ENCODE measurements around the gene TPPP2.
"Not testable (repeated sequence)": the region's sequence is repeated elsewhere in the genome, so short reads cannot be mapped to it uniquely, and the experiment has no call there.

TPPP2 gene

DNA sequence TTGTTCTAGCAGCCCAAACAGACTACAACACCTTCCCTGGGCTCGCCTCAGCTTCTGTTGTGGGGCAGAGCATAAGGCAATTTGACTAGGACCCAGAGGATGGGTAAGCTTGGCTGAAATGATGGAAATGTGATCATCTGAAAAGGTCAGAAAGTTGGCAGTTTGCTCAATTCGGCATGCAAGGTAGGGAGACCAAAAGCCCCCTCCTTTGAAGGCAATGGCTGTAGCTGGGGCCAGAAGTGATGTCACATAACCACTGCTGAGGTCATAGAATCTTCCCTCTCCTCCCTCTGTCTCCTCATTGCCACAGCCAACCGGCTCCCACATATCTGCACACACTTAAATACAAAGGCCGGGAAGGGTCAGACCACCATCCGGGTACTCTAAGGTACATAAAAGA lies at the start of gene TPPP2:
TSS of gene TPPP2 (plus strand) at position 301 of the 400 bp plus-strand sequence. CDS start 365 bp downstream, outside the sequence.
- no peak for DNase-seq (ENCODE audit: low spot score)

DNA sequence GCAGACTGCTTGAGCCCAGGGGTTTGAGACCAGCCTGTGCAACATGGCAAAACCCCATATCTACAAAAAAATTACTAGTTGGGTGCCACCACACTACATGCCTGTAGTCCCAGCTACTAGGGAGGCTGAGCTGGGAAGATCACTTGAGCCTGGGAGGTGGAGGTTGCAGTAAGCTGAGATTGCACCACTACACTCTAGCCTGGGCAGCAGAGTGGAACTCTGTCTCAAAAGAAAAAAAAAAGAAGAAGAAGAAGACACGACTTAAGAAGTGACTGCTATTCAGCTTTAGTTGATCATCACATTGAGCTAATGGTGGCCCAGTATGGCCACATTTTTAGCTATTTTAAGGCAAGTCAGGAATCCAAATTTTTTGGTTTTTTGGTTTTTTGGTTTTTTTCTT lies 49.1 kb upstream of the TPPP2 start:
- DNase-seq (ENCODE audit: low spot score) = no peak

DNA sequence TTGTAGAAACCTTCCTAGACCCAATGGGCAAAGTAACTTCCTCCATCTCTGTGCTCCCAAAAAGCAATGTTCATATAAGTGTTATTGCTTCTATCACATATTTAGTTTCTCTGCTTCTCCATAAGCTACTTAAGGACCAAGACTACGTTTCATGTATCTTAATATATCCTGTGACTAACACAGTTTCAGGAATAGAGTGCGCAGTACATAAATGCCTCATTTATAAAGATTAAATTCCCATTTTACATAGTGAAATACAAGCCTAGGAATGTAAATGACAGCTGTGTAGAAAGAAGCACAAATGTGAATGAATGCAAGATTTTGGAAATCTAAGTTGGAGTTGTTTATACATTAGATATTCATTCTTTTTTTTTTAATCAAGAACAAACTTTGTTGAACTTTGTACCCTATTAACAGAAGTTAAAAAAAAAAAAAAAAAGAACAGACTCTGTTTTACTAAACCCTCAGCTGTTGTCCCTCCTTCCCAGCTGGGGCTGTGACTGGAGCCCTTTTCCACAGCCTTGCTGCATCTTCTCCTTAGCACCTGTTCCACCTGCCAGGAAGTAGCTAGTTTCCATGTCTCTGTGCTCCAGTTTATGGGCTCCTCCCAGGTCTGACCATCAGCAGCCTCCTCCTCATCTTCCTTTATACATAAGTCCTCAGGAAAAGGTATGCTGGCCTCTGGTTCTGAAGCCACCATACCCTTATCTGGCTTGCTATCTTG lies 47.2 kb upstream of the TPPP2 start:
- no peak for DNase-seq (ENCODE audit: low spot score)

DNA sequence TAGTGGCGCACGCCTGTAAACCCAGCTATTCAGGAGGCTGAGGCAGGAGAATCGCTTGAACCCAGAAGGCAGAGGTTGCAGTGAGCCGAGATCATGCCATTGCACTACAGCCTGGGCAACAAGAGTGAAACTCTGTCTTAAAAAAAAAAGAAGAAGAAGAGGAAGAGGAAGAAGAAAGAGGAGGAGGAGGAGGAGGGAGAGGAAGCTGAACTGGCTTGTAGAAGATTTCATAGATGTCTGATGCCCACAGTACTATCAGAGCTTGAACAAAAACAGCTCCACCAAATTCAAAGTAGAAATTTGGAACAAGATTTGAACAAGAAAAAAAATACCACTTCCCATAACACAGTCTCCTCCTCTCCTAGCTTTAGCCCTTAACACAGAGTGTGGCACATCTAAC lies 44.4 kb upstream of the TPPP2 start:
- not testable (repeated sequence) for DNase-seq (ENCODE audit: low spot score)

DNA sequence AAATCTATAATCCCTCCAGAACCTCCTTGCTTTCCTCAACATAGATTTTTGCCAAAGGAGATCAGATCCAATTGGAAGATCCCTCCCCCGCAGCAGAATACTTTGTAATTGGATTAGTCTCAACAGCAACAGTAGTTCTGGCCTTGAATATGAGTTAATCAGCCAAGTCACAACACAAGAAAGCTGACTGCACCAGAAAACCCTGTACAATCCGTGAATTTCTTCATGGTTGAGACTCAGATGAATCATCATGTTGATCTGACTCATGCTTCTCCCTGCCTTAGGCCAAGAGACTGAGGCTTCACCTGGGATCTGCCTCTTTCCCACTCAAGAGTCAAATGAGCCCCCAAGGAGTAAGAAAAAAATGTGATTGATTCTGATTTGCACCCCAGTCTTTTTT lies 43.2 kb upstream of the TPPP2 start:
- DNase-seq (ENCODE audit: low spot score) = peak; percentile 91

DNA sequence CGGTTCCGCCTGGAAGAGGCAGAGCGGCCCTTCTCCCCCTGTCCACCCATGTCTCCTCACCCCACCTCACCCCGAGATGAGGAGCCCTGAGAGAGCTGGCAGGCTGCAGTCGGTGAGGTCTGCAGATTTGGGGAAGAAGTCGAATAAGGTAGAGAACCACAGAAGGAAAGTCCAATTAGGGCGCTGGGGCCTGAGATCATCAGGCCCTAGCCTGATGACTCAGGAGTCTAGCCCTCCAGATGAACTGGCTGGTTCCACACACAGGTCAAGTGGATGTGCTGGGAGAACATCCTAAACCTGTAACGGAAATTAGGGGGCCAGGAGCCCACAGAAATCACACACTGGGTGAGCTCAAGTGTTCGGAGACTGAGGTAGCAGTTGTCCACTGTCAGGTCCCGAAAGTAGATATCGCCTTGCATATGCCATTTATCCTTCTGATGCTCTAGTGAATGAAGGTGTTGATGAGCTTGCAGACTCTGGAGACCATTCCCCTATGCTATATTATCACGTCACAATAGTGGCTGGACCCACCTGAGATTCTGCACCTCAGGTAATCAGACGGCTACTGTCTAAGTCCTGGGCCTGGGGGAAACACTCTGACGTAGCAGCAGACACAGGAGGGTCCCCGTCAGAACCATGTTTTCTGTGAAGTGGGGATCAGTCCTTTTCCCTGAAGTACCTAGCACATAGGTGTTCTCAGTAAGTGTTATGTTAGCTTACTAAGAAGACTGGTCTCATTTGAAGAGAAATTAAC lies 41.1 kb upstream of the TPPP2 start:
- no peak for DNase-seq (ENCODE audit: low spot score)

DNA sequence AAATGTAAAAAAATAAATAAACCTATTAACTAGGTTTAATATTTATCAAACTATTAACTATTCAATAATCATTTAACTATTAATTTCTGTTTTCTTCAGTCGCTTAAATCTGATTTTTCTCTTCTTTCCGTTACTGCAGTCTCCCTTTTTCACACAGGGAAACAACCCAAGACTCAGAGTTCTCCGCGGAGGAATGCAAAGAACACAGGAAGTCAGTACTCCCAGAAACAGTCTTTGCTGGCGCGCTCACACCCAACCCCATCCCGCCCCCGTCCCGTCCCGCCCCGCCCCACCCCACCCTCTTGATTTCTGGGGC lies 40.6 kb upstream of the TPPP2 start:
- no peak for DNase-seq (ENCODE audit: low spot score)

DNA sequence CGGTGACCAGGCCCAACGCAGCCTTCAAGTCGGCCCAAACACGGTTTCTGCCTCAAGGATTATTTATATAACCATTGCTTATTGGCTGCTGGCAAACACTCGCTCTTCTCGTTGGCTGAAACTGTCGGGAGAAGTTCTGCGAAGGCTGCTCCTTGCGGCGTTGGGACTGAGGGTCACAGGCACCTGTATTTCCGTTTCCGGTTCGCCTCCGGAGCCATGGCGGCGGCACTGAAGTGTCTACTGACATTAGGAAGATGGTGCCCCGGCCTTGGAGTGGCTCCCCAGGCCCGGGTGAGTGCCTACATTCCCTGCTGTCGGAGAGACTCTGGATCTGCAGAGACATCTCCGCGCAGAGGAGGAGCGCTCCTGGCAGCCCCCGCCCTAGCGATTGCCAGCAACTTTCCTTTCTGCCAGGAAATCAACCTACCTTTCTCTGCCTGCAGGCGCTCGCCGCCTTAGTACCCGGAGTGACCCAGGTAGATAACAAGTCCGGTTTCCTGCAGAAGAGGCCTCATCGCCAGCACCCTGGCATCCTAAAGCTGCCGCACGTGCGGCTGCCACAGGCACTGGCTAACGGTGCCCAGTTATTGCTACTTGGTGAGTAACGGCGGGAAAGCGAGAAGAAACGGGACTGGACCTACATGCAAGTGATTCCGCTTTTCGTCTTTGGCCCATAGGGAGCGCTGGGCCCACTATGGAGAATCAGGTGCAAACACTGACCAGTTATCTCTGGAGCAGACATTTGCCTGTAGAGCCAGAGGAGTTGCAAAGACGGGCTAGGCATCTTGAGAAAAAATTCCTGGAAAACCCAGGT lies 40.0 kb upstream of the TPPP2 start, which contains the start of gene METTL17:
TSS of gene METTL17 (plus strand) at position 194 of the 814 bp plus-strand sequence. CDS start at position 217, 23 bp downstream.
- peak; percentile 92 for DNase-seq (ENCODE audit: low spot score)

DNA sequence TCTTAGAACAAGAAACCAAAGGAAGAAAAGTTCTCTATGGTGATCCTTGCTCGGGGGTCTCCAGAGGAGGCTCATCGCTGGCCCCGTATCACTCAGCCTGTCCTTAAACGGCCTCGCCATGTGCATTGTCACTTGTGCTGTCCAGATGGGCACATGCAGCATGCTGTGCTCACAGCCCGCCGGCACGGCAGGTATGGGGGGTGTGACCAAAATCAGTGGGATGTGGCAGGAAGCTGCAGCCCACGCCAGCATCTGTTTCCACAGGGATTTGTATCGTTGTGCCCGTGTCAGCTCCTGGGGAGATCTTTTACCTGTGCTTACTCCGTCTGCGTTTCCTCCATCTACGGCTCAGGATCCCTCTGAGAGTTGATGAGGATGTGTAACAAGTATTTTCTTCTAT lies 33.5 kb upstream of the TPPP2 start:
- DNase-seq (ENCODE audit: low spot score) = no peak

DNA sequence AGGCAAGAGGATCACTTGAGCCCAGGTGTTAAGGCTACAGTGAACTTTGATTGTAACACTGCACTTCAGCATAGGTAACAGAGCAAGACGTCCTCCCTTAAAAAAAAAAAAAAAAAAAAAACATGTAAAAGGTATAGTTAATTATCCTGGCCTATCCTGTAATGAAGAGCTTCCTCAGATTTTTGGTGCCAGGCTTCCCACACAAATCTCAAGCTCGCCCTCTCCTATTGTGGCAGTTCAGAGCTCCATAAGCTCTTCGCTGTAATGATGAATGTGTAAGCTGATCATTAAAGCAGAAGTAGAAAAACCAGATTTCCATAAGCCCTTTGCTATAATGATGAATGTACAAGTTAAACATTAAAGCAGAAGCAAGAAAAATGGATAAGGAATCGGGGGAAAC lies 32.9 kb upstream of the TPPP2 start:
- no peak for DNase-seq (ENCODE audit: low spot score)

DNA sequence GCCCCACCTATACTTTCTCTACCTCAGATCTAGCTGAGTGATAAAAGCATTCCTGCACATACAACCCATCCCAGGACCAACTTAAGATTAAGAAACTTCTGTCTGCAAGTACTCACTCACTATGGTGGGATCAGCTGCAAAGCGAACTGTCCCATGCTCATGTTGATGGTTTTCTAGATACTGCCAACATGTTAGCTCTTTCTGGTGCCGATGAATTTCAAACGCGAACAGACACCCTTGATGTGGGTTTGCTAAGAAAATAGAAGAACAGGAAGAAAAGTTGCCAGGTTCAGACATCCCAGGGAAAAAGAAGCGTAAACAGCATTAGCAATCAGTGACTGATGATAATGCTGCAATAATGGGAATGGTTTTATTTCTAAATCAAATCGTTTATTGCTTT lies 32.5 kb upstream of the TPPP2 start:
- no peak for DNase-seq (ENCODE audit: low spot score)

DNA sequence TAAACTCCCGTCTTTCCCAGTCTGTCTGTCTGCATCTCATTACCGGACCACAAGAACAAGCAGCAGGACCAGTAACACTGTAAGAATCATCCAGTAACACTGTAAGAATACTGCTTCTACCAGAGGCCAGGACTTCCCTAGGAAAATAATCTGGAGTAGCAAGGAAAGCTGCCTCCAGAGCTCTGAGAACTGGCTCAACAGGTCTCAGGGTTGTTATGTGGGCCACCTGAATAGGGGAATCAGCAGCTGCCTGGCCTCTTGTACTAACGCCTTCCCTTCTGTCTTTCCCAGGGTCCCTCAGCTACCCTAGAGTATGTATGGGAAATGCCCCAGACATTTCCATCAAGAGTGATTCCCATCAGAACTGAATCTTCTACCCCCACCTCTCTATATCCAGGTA lies 31.9 kb upstream of the TPPP2 start:
- DNase-seq (ENCODE audit: low spot score) = no peak

DNA sequence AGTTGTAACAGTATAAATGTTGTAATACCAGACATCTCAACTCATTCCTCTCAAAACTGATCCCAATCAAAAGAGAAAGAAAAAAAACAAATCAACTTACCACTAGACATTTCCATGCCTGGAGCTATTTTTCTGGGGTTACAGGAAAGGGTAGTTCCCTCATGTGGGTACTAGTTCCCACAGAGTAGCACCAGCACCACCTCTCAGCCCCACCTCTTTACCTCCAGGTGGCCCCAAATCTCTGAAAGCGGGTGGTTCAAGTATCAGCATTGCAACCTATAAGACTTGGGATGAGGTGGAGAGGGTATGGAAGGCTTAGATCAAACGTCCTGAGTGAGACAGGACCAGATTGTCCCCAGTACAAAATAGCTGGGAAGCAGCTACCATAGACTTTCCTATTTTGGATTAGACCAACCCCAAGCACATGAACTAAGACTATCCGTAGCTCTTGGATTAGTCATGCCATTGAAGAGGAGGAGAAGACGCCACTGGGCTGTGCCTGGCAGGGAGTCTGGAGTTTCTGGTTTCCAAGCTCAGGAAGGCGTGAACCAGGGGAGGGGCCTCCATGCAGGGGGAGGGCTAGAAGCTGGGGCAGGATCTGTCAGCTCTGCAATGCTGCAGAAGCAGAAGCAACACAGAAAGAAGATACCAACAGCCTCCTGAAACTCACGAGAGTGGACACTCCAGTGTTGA lies 31.2 kb upstream of the TPPP2 start, which contains the start of gene SLC39A2:
TSS of gene SLC39A2 (plus strand) at position 620 of the 693 bp plus-strand sequence. CDS start 154 bp downstream, outside the sequence.
- DNase-seq (ENCODE audit: low spot score) = peak; percentile 86

DNA sequence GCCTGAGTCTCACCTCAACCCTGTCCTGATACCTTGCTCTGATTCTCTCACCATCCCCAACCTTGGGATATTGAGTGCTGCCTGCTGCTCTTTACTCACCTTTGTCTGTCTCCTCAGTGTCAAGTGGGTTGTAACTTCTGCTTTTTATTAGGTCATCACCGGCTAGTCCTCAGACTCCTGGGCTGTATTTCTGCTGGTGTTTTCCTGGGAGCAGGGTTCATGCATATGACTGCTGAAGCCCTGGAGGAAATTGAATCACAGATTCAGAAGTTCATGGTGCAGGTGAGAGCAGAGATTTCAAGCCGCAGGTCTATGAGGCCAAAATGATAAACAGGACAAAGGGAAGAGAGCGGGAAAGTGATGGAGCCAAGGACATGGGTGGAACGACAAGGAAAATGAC lies 30.4 kb upstream of the TPPP2 start:
- no peak for DNase-seq (ENCODE audit: low spot score)

DNA sequence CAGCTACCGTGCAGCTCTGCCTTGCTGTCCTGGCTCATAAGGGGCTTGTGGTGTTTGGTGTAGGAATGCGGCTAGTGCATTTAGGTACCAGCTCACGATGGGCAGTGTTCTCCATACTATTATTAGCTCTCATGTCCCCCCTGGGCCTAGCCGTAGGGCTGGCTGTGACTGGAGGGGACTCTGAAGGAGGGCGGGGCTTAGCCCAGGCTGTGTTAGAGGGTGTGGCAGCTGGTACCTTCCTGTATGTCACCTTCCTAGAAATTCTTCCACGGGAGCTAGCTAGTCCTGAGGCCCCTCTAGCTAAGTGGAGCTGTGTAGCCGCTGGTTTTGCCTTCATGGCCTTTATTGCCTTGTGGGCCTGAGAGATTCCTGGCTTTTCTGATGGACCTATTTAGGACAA lies 28.8 kb upstream of the TPPP2 start:
- DNase-seq (ENCODE audit: low spot score) = no peak

DNA sequence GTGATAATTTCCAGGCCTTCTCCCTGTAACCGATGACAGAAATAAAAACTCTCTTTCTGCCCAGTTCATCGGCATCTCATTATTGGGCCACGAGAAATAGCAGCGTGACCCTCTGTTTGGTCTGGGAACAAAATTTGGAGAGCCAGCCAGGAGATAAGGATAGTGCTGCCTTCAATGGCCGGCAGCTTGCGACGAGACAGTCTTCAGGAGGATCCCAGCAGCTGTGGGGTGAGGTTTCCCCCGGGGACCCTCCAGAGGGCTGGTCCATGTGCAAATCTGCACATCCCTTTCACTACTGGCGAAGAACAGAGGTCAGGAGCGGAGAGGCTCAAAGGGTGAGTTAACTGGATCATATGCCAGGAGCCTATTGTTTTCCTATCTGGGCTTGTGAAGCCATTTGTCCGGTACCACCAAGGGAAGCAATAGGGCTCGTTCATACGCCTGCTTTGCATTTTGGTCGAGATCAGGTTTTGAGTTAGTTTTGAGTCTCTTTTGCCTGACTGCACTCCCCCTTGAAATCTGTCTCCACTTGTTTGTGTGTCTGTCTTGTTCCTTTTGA lies 26.1 kb upstream of the TPPP2 start:
- DNase-seq (ENCODE audit: low spot score) = no peak

DNA sequence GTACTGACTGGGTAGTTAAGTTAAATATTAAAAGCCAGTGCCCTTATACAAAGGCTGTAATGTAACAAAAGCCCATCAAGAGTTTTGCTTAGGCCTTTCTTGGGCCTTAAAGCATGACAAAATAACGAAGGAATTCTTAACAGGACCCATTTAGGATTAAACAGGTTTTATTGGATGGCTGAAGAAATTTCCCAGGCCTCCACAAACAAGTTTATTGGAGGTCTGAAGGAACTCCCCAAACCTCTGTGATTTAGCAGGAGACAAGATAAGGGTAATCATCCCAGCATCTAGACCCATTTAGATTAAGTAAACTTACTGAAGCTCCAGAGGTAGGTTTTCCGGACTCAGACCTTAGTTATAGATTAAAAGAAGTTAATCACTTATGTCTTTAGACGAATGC lies 20.3 kb upstream of the TPPP2 start:
- DNase-seq (ENCODE audit: low spot score) = not testable (repeated sequence)

DNA sequence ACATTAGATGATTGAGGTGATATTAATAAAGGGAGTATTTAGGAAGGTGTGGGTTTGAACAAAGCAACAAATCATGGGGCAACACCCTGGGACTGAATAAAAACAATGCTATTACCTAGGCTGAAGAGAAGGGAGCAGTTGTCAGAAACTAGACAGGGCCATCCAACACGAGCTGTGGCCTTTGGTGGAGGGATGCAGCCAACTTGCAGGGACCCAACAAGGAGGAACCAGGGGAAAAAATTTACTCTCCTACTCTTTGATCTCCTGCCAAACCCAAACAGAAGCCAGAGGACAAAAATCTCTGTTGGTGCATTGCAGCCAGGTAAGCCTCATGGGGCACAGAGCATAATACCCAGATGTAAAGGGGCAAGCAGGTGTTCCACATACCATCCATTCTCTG lies 18.9 kb upstream of the TPPP2 start:
- DNase-seq (ENCODE audit: low spot score) = no peak

DNA sequence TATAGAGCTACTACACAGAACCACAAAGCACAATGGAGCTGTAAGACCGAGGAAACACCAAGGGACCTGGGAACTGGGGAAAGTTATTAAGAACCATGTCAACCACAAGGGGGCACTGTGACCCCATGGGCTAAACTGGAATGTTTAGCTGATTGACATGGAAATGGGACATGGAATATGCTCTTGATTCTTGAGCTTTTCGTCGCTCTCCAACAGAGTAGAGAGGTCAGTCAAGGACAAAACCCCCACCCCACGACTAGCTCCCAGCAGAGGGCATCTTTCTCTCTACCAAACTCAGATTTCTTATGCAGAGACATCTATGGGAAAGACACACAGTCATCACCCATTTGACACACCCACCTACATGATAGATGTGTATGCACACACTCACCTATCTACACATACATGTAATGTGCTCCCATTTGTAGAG lies 15.2 kb upstream of the TPPP2 start:
- peak; percentile 82 for DNase-seq (ENCODE audit: low spot score)

DNA sequence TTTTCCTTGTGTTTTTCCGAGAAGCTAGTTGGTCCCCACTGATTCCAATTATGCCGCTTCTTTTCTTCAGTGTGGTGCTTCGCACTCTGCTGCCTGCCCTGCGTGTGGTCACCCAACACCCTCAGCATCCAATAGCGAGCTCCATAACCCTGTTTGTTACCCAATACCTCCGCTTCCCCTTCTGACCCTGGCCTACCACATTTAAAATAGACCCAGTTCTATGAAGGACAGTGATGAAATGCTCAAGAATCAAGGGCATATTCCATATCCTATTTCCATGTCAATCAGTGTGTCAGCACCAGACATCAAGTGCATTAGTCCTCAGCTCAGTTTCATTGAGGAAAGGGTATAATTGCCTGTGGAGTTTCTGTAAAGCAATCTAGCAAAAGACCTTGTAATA lies 14.7 kb upstream of the TPPP2 start:
- DNase-seq (ENCODE audit: low spot score) = no peak

DNA sequence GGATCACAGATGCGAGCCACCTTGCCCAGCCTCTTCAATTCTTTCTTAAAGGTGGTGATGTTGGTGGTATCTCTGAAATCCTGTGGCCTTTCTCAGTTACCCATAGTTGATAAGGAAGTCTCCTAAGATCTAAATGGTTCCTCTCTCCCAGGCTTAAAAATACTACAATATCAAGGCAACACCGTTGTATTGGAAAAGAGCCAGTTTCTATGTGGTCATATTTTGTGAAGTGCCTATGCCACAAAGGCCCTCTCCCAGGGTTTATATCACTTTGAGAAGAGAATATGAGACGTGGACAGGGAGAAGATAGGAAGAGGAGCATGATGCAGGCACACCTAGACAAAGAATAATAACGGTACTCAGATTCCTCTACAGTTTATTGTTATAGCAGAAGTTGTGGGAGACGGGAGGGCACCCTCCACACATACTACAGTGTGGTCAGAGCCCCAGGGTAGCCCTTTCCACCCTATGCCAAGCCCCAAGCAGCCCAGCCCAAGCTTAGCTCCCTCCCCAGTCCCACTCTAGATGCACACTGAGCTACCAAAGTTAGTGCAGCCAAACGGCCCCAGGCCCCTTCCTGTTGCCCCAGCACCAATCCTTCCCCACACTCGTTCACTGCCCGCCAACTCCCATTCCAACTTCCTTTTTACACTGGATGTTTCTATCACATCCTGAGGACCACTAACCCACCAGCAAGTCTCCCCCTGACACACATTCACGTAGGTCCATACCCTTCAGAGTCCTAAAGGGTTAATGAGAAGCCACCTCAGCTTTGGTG lies 13.4 kb upstream of the TPPP2 start:
- no peak for DNase-seq (ENCODE audit: low spot score)
